Upper lobe of left lung (tissue), 6 donors: ENCODE results near the gene TNNT2. TPM values are rescaled to one million over a fixed set of nuclear protein-coding genes. Genes with fewer than 3 reads are reported as not detected.

Experiments used
- ATAC-seq, 2 donors: fragments of 200-7000 bp; cut with Tn5 transposase; one replicate each; pipeline ENCODE4 v1.9.1; 2022; ENCODE audit warnings: mild to moderate bottlenecking in 2 of 2, moderate library complexity in 2 of 2; ENCODE audit not compliant: low FRiP score in 2 of 2
- DNase-seq, 2 donors: peaks; one replicate each; pipeline ENCODE4 v3.0.0-alpha.2; 2019 to 2020
- H3K27ac ChIP-seq, 4 donors: fragments of 200-600 bp; sonication (generic); one replicate each; pipeline ENCODE4 v1.5.1; 2016 to 2019
- H3K27me3 ChIP-seq, 4 donors: fragments of 200-600 bp; sonication (generic); one replicate each; pipeline ENCODE4 v1.5.1; 2017 to 2019
- H3K36me3 ChIP-seq, 4 donors: fragments of 200-600 bp; sonication (generic); one replicate each; pipeline ENCODE4 v1.5.1; 2016 to 2019
- H3K4me1 ChIP-seq, 4 donors: fragments of 200-600 bp; sonication (generic); one replicate each; pipeline ENCODE4 v1.5.1; 2018 to 2019
- H3K4me3 ChIP-seq, 4 donors: fragments of 200-600 bp; sonication (generic); one replicate each; pipeline ENCODE4 v1.5.1; 2017 to 2019; ENCODE audit warnings: mild to moderate bottlenecking in 2 of 4, moderate library complexity in 1 of 4
- H3K9me3 ChIP-seq, 4 donors: fragments of 200-600 bp; sonication (generic); one replicate each; pipeline ENCODE4 v1.5.1; 2018 to 2019
- CTCF ChIP-seq, 6 experiments: fragments of 450-650 bp in 4 of 6; fragments of 200-600 bp in 2 of 6; sonication (generic) in 2 of 6; IDR thresholded peaks; one replicate each; pipeline ENCODE4 v1.5.1; 2016 to 2019; ENCODE audit warnings: antibody characterized with exemption in 6 of 6
- EP300 ChIP-seq, 4 donors: sonication (generic); formaldehyde crosslinking; IDR thresholded peaks; one replicate each; pipeline ENCODE4 v1.5.1; 2017; ENCODE audit warnings: antibody characterized with exemption in 4 of 4, control low read depth in 2 of 4
- POLR2A ChIP-seq, 4 donors: fragments of 450-650 bp; IDR thresholded peaks; one replicate each; pipeline ENCODE4 v1.5.1; 2016 to 2017; ENCODE audit warnings: antibody characterized with exemption in 4 of 4, mild to moderate bottlenecking in 2 of 4
- POLR2AphosphoS5 ChIP-seq, 2 donors: sonication (generic); formaldehyde crosslinking; IDR thresholded peaks; one replicate each; pipeline ENCODE4 v1.5.1; 2017; ENCODE audit warnings: antibody characterized with exemption in 2 of 2
- WGBS, 2 donors: methylation state at CpG; one replicate each; pipeline ENCODE4 v1.1.5; 2017 to 2018; 5-methylcytosine and 5-hydroxymethylcytosine counted together
- total RNA-seq, 6 donors: library from RNA; depleted of rRNA in 4 of 6; stranded (reverse); fragments of >200 nt in 4 of 6; gene quantifications; one replicate each; pipeline versions ENCODE4 v1.1.0 to v1.2.1, GENCODE V29; 2016 to 2021
- donor health status: DM: no; HTN: no; CAD: no; lungs with moderate emphysema.
- donor health status: DM: no; HTN: yes; CAD: no; lungs with severe emphysema.

The TNNT2 gene
- total RNA-seq, 6 donors from 2014 or later = 2.0 to 31.4 (median 6.4) TPM

- 48 to 64% methylated on average over 3 to 6 of the region's 7 CpGs for WGBS, 2 donors
- peak overlapping the region; percentile 1 to 62 (median 47) for H3K27ac ChIP-seq
- no peaks in the 10 kb centered on the region for H3K9me3 ChIP-seq
- ATAC-seq (no peak), DNase-seq (no peak)
- no peak overlapping the region for H3K4me3 ChIP-seq
- no peaks in the 10 kb centered on the region for H3K27me3 ChIP-seq
- TF ChIP-seq CTCF (IDR thresholded peaks at IDR 0.05) = no peak
- no peak for TF ChIP-seq POLR2AphosphoS5 (IDR thresholded peaks at IDR 0.05)
- TF ChIP-seq EP300 (IDR thresholded peaks at IDR 0.05) = no peak
- TF ChIP-seq POLR2A (IDR thresholded peaks at IDR 0.05) = no peak
- peaks cover 41 to 52% (median 49%) of the 10 kb centered on the region in 4 donors for H3K4me1 ChIP-seq
- no peaks in the 10 kb centered on the region for H3K36me3 ChIP-seq
These were observed 67.1 kb downstream of the TNNT2 start for GRCh38 chr1:201310251-201310985.

- peak in 1 of 2 donors; percentile 83 for DNase-seq
- H3K27ac ChIP-seq = peak overlapping the region; percentile 70 to 87 (median 74)
- H3K27me3 ChIP-seq = no peaks in the 10 kb centered on the region
These were observed 68.1 kb downstream of the TNNT2 start for GRCh38 chr1:201309416-201309815.

More at GRCh38 chr1:201309416-201309815, 68.1 kb downstream of the TNNT2 start:
- H3K4me1 ChIP-seq = peaks cover 41 to 52% (median 49%) of the 10 kb centered on the region in 4 donors
- 0 to 3% methylated on average over 1 to 9 of the region's 9 CpGs for WGBS, 2 donors
- peak in 4 of 6 experiments; percentile 10 to 24 (median 16) for TF ChIP-seq CTCF (IDR thresholded peaks at IDR 0.05)
- TF ChIP-seq POLR2A (IDR thresholded peaks at IDR 0.05) = peak in 1 of 4 donors; percentile 7
- peak; percentile 88 to 90 for TF ChIP-seq POLR2AphosphoS5 (IDR thresholded peaks at IDR 0.05)
- peak in 3 of 4 donors; percentile 52 to 91 (median 86) for TF ChIP-seq EP300 (IDR thresholded peaks at IDR 0.05)
- H3K36me3 ChIP-seq = no peaks in the 10 kb centered on the region
- peak; percentile 42 to 69 for ATAC-seq
- H3K4me3 ChIP-seq = no peak overlapping the region
- H3K9me3 ChIP-seq = no peaks in the 10 kb centered on the region

Other genes starting within 250 kb of the TNNT2 start
- 10 to 100 TPM; 29.3 to 73.6 (median 59.2) TPM for gene TMEM9, start 223.2 kb downstream of the TNNT2 start, total RNA-seq
- 1 to 10 TPM in 1 of 6 donors, under 1 TPM in 3, not detected in 2; 0.11 to 6.3 (median 0.79) TPM for gene IGFN1, start 186.9 kb downstream of the TNNT2 start, total RNA-seq
- gene PKP1, start 94.2 kb downstream of the TNNT2 start, total RNA-seq = 1 to 10 TPM in 5 of 6 donors, under 1 TPM in 1; 0.86 to 4.9 (median 2.5) TPM
- gene LAD1, start 21.6 kb upstream of the TNNT2 start, total RNA-seq = 10 to 100 TPM; 12.6 to 48.1 (median 39.1) TPM
- gene TNNI1, start 44.0 kb upstream of the TNNT2 start, total RNA-seq = under 1 TPM in 5 of 6 donors, not detected in 1; 0.15 to 0.78 (median 0.47) TPM
- gene PHLDA3, start 91.5 kb upstream of the TNNT2 start, total RNA-seq = 100 to 1,000 TPM in 3 of 6 donors, 10 to 100 TPM in 3; 45.1 to 211 (median 88.1) TPM
- 100 to 1,000 TPM; 200 to 495 (median 327) TPM for gene CSRP1, start 129.4 kb upstream of the TNNT2 start, total RNA-seq
- gene NAV1, start 161.4 kb upstream of the TNNT2 start, total RNA-seq = 10 to 100 TPM; 15.2 to 41.0 (median 24.1) TPM